PC-9 (cell line): ENCODE results near the gene SIM2. TPM values are rescaled to one million over a fixed set of nuclear protein-coding genes. Genes with fewer than 3 reads are reported as not detected.

Experiments
- BruUV-seq: library from RNA; stranded (reverse); fragments of 400-500 nt; replicated peaks from 2 replicates; lab custom pipeline; 2021; lab: Mats Ljungman, UMichigan
- CTCF ChIA-PET: fragments of 300-600 bp; sonication (Branson Sonifier 250); formaldehyde crosslinking; loops from one replicate; lab custom pipeline; 2022; ENCODE audit warnings: antibody characterized with exemption; lab: Charles Lee
- POLR2A ChIA-PET: fragments of 300-600 bp; sonication (Branson Sonifier 250); formaldehyde crosslinking; loops from one replicate; lab custom pipeline; 2022; ENCODE audit warnings: antibody characterized with exemption; ENCODE audit not compliant: unreplicated experiment; lab: Charles Lee
- DNase-seq, 2 experiments: peaks; one replicate each; pipeline versions ENCODE4 v3.0.0 to v3.0.0-alpha.2; 2015 to 2022; ENCODE audit warnings: mixed read lengths in 1 of 2
- H2AFZ ChIP-seq: fragments of 200-600 bp; sonication (generic); 2 replicates; pipeline ENCODE4 v1.8.1; 2017; ENCODE audit warnings: antibody characterized with exemption
- H3F3A ChIP-seq: fragments of 200-600 bp; sonication (generic); 2 replicates; pipeline ENCODE4 v1.8.1; 2017; ENCODE audit warnings: antibody characterized with exemption, mild to moderate bottlenecking, low read depth; ENCODE audit not compliant: insufficient read depth
- H3K27ac ChIP-seq: fragments of 200-600 bp; sonication (generic); 2 replicates; pipeline ENCODE4 v1.6.1; 2016; ENCODE audit warnings: mixed run types
- H3K27me3 ChIP-seq: fragments of 200-600 bp; sonication (generic); 2 replicates; pipeline ENCODE4 v1.6.1; 2016; ENCODE audit warnings: low read depth, mixed run types; ENCODE audit not compliant: insufficient read depth
- H3K36me3 ChIP-seq: fragments of 200-600 bp; sonication (generic); 2 replicates; pipeline ENCODE4 v1.6.1; 2016; ENCODE audit warnings: low read depth, mixed run types
- H3K4me1 ChIP-seq: fragments of 200-600 bp; sonication (generic); replicated peaks from 2 replicates; pipeline ENCODE4 v1.6.1; 2016; ENCODE audit warnings: mixed run types; ENCODE audit not compliant: insufficient read depth
- H3K4me2 ChIP-seq: fragments of 200-600 bp; sonication (generic); 2 replicates; pipeline ENCODE4 v1.6.1; 2017; ENCODE audit warnings: mixed run types
- H3K4me3 ChIP-seq: fragments of 200-600 bp; sonication (generic); 2 replicates; pipeline ENCODE4 v1.6.1; 2016; ENCODE audit warnings: mixed run types
- H3K79me2 ChIP-seq: fragments of 200-600 bp; sonication (generic); 2 replicates; pipeline ENCODE4 v1.6.1; 2017; ENCODE audit warnings: low read depth, mixed run types
- H3K9me2 ChIP-seq: fragments of 200-600 bp; sonication (generic); 2 replicates; pipeline ENCODE4 v1.8.1; 2017; ENCODE audit warnings: mild to moderate bottlenecking; ENCODE audit not compliant: insufficient read depth
- H3K9me3 ChIP-seq: fragments of 200-600 bp; sonication (generic); 2 replicates; pipeline ENCODE4 v1.8.1; 2016; ENCODE audit warnings: low read depth; ENCODE audit not compliant: insufficient read depth
- H4K20me1 ChIP-seq: fragments of 200-600 bp; sonication (generic); 2 replicates; pipeline ENCODE4 v1.8.1; 2017; ENCODE audit not compliant: insufficient read depth
- CTCF ChIP-seq: fragments of 200-600 bp; sonication (generic); conservative IDR thresholded peaks from 2 replicates; pipeline ENCODE4 v1.6.1; 2017; ENCODE audit warnings: mixed run types, antibody characterized with exemption, mild to moderate bottlenecking, moderate library complexity
- EZH2 ChIP-seq: fragments of 200-600 bp; sonication (generic); IDR thresholded peaks from 2 replicates; pipeline ENCODE4 v1.8.0; 2017; ENCODE audit warnings: antibody characterized with exemption, low read depth
- intact Hi-C: fragments of 100-400 bp; cut with micrococcal nuclease; formaldehyde crosslinking; loops from one replicate; pipeline ENCODE4 v1.10.0; 2022; ENCODE audit not compliant: unreplicated experiment
- total RNA-seq: library from RNA; stranded (reverse); gene quantifications from 2 replicates; pipeline ENCODE4 v1.2.3, GENCODE V29; 2021

SIM2 gene
- total RNA-seq, 1 experiment from 2014 or later = 18.5 TPM

GRCh38 chr21:36688324-36688723 is 10.6 kb upstream of the SIM2 start:
- Histone ChIP-seq H3K4me3 (no peak overlapping the region), H3K36me3 (no peaks in the 10 kb centered on the region), H3K27ac (no peak overlapping the region), H3K9me2 (no peaks in the 10 kb centered on the region), H2AFZ (no peak overlapping the region), H4K20me1 (no peaks in the 10 kb centered on the region), H3K9me3 (no peaks in the 10 kb centered on the region), H3K79me2 (no peaks in the 10 kb centered on the region), H3F3A (no peaks in the 10 kb centered on the region), H3K4me1 (no peaks in the 10 kb centered on the region), H3K4me2 (no peak overlapping the region), H3K27me3 (no peaks in the 10 kb centered on the region)
- TF ChIP-seq EZH2 (no peak), CTCF (no peak)
- intact Hi-C loops = no loop called here
- POLR2A ChIA-PET = no interaction called here
- no TSS peak for BruUV-seq
- CTCF ChIA-PET = no interaction called here
- no peak for DNase-seq

GRCh38 chr21:36689324-36689723 is 9.6 kb upstream of the SIM2 start:
- CTCF ChIA-PET = no interaction called here
- Histone ChIP-seq H3K27me3 (no peaks in the 10 kb centered on the region), H3K27ac (no peak overlapping the region), H3K9me3 (no peaks in the 10 kb centered on the region), H3K4me2 (no peak overlapping the region), H3K9me2 (no peaks in the 10 kb centered on the region), H3K4me1 (no peaks in the 10 kb centered on the region), H2AFZ (no peak overlapping the region), H3K4me3 (no peak overlapping the region), H4K20me1 (no peaks in the 10 kb centered on the region), H3F3A (no peaks in the 10 kb centered on the region), H3K79me2 (no peaks in the 10 kb centered on the region), H3K36me3 (no peaks in the 10 kb centered on the region)
- no TSS peak for BruUV-seq
- intact Hi-C loops = no loop called here
- DNase-seq = no peak
- no peak for TF ChIP-seq CTCF
- POLR2A ChIA-PET = no interaction called here

GRCh38 chr21:36690628-36691554 is 8.0 kb upstream of the SIM2 start:
- ChIA-PET CTCF (interaction anchor here (0.7 kb wide), 1 partner anchor 42 kb away, joined by 3 read pairs; no protein-coding TSS in a partner anchor), POLR2A (interaction anchor here (0.6 kb wide), 1 partner anchor 170 kb away, joined by 6 read pairs; no protein-coding TSS in a partner anchor)
- Histone ChIP-seq H2AFZ (no peak overlapping the region), H3K27me3 (no peaks in the 10 kb centered on the region), H3K4me2 (no peak overlapping the region), H3F3A (no peaks in the 10 kb centered on the region), H4K20me1 (no peaks in the 10 kb centered on the region), H3K9me3 (no peaks in the 10 kb centered on the region), H3K36me3 (no peaks in the 10 kb centered on the region), H3K9me2 (no peaks in the 10 kb centered on the region), H3K79me2 (no peaks in the 10 kb centered on the region), H3K4me1 (no peaks in the 10 kb centered on the region), H3K4me3 (no peak overlapping the region), H3K27ac (no peak overlapping the region)
- no TSS peak for BruUV-seq
- intact Hi-C loops = no loop called here
- DNase-seq = no peak
- TF ChIP-seq CTCF (no peak), EZH2 (no peak)
